Upper lobe of left lung (tissue), 4 donors: ENCODE results near the gene CDCP2.

Source experiments
- CTCF ChIP-seq, 6 experiments: fragments of 450-650 bp in 4 of 6; fragments of 200-600 bp in 2 of 6; sonication (generic) in 2 of 6; IDR thresholded peaks; one replicate each; pipeline ENCODE4 v1.5.1; 2016 to 2019; ENCODE audit warnings: antibody characterized with exemption in 6 of 6
- EP300 ChIP-seq, 4 donors: sonication (generic); formaldehyde crosslinking; IDR thresholded peaks; one replicate each; pipeline ENCODE4 v1.5.1; 2017; ENCODE audit warnings: antibody characterized with exemption in 4 of 4, control low read depth in 2 of 4
- POLR2A ChIP-seq, 4 donors: fragments of 450-650 bp; IDR thresholded peaks; one replicate each; pipeline ENCODE4 v1.5.1; 2016 to 2017; ENCODE audit warnings: antibody characterized with exemption in 4 of 4, mild to moderate bottlenecking in 2 of 4

GRCh38 chr1:54176621-54177327, 24.0 kb upstream of the CDCP2 start:
- TF ChIP-seq EP300 (IDR thresholded peaks at IDR 0.05) (no peak), CTCF (IDR thresholded peaks at IDR 0.05) (no peak), POLR2A (IDR thresholded peaks at IDR 0.05) (no peak)
